ENCODE data around the gene TIE1. TPM values are rescaled to one million over a fixed set of nuclear protein-coding genes. Genes with fewer than 3 reads are reported as not detected.

TIE1 gene
- total RNA-seq, 4 donors from 2014 or later: 5.6 to 38.8 (median 8.9) TPM

GRCh38 chr1:43303471-43304313 is 2.9 kb downstream of the TIE1 start:
- Histone ChIP-seq H3K9me3 (no peaks in the 10 kb centered on the region), H3K4me3 (no peak overlapping the region), H3K4me1 (peaks cover 0 to 20% (median 4%) of the 10 kb centered on the region in 4 donors), H3K36me3 (no peaks in the 10 kb centered on the region), H3K27ac (peak overlapping the region in 3 of 4 donors; percentile 27 to 75 (median 36)), H3K27me3 (no peaks in the 10 kb centered on the region)
- TF ChIP-seq POLR2A (IDR thresholded peaks at IDR 0.05): no peak
- TF ChIP-seq CTCF (IDR thresholded peaks at IDR 0.05): no peak
- peak in 1 of 3 donors; percentile 39 for DNase-seq

- DNase-seq: peak in 1 of 3 donors; percentile 32
- TF ChIP-seq CTCF (IDR thresholded peaks at IDR 0.05) (no peak), POLR2A (IDR thresholded peaks at IDR 0.05) (no peak)
- H3K9me3 ChIP-seq: no peaks in the 10 kb centered on the region
- no peaks in the 10 kb centered on the region for H3K27me3 ChIP-seq
- no peaks in the 10 kb centered on the region for H3K36me3 ChIP-seq
- H3K27ac ChIP-seq: no peak overlapping the region
- H3K4me1 ChIP-seq: peaks cover 0 to 20% (median 4%) of the 10 kb centered on the region in 4 donors
- H3K4me3 ChIP-seq: no peak overlapping the region
Observed at GRCh38 chr1:43304314-43304681, 3.5 kb downstream of the TIE1 start.

GRCh38 chr1:43304771-43305300 is 4.1 kb downstream of the TIE1 start:
- peak in 1 of 3 donors; percentile 35 for DNase-seq
- Histone ChIP-seq H3K9me3 (no peaks in the 10 kb centered on the region), H3K4me1 (peaks cover 0 to 20% (median 4%) of the 10 kb centered on the region in 4 donors), H3K27ac (no peak overlapping the region), H3K4me3 (no peak overlapping the region), H3K27me3 (no peaks in the 10 kb centered on the region), H3K36me3 (no peaks in the 10 kb centered on the region)
- TF ChIP-seq CTCF (IDR thresholded peaks at IDR 0.05): no peak
- no peak for TF ChIP-seq POLR2A (IDR thresholded peaks at IDR 0.05)

- DNase-seq: peak in 1 of 3 donors; percentile 22
- Histone ChIP-seq H3K4me3 (no peak overlapping the region), H3K27ac (no peak overlapping the region), H3K36me3 (no peaks in the 10 kb centered on the region), H3K9me3 (no peaks in the 10 kb centered on the region), H3K27me3 (no peaks in the 10 kb centered on the region), H3K4me1 (peaks cover 0 to 20% (median 4%) of the 10 kb centered on the region in 4 donors)
- TF ChIP-seq CTCF (IDR thresholded peaks at IDR 0.05): no peak
- TF ChIP-seq POLR2A (IDR thresholded peaks at IDR 0.05): no peak
Observed at GRCh38 chr1:43305461-43305860, 4.7 kb downstream of the TIE1 start.

GRCh38 chr1:43305926-43306687 is 5.3 kb downstream of the TIE1 start:
- H3K4me3 ChIP-seq: no peak overlapping the region
- no peak for DNase-seq
- no peak for TF ChIP-seq CTCF (IDR thresholded peaks at IDR 0.05)
- no peak for TF ChIP-seq POLR2A (IDR thresholded peaks at IDR 0.05)
- no peaks in the 10 kb centered on the region for H3K36me3 ChIP-seq
- no peak overlapping the region for H3K27ac ChIP-seq
- peaks cover 0 to 20% (median 4%) of the 10 kb centered on the region in 4 donors for H3K4me1 ChIP-seq
- H3K27me3 ChIP-seq: no peaks in the 10 kb centered on the region
- H3K9me3 ChIP-seq: no peaks in the 10 kb centered on the region

Data from Peyer's patch (tissue), 4 donors.